ENCODE data around the gene PDZD2.
"Not testable (repeated sequence)": the region's sequence is repeated elsewhere in the genome, so short reads cannot be mapped to it uniquely, and the experiment has no call there.

The PDZD2 gene

DNA sequence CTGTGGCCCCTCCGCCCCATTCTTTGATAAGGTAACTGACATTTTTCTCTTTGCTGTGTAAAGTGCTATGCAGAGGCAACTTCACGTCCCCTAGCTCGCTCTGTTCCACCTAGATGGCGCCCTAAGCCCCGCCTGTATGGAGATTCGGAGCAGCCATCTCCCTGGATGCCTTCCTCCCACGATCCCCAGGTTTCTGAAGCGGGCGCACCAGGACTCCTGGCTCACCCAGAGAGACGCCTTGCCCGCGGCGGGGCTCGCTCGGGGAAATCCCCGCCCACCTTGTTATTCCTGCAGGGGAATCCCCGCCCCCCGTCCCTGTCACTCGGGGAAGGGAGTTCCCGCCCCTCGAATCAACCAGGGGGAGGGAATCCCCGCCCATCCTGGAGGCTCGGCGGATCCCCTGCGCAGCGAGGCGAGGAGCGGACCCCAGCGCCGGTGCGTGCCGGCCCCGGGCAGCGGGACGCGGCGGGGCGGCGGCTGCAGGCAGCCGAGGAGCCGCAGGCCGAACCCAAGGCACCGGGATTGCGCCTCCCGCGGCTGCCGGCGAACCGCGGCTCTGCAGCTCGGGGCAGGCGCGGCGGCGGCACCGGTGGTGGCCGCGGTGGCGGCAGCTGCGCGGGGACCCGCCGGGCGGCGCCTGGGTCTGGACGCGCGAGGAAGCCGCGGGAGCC lies at the start of gene PDZD2:
PDZD2 (plus strand) TSS at position 384 of the 671 bp plus-strand sequence.
- Histone ChIP-seq H3K36me3 (ENCODE audit: insufficient read depth, low read length) (no peaks in the 10 kb centered on the region), H3K27ac (ENCODE audit: low read depth, low read length) (no peak within 1 kb of the TSS), H3K4me1 (ENCODE audit: control insufficient read depth, insufficient read depth, low read length, unreplicated experiment) (no peaks in the 10 kb centered on the region), H3K27me3 (ENCODE audit: insufficient read depth, low read length) (peaks cover 73% of the 10 kb centered on the region), H2AFZ (ENCODE audit: low read length, unreplicated experiment) (peak within 1 kb of the TSS; percentile 89), H3K79me2 (ENCODE audit: control insufficient read depth, insufficient read depth, low read length, unreplicated experiment) (no peaks in the 10 kb centered on the region), H3K4me3 (ENCODE audit: low read depth, low read length) (peak within 1 kb of the TSS; percentile 78)

DNA sequence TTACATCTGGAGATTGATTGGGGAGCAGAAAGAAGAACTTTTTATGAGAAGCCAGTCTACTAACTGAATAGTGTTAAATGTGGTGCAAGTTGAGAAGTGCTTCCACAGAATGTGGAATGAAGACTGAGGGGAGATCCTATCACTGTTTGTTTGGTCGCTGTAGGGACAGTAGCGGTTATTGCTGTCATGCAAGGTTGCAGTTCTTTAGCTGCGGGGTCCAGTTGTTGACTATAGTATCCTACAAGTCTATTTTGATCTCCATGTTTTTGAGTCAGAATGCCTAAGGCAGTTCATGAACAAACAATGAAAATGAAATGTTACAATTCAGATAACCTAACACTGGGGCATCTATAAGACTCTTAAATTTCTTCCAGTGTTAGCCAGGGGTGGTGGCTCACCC lies 45.3 kb upstream of the PDZD2 start:
- H3K27ac ChIP-seq (ENCODE audit: low read depth, low read length): no peak overlapping the region
- no peaks in the 10 kb centered on the region for H3K36me3 ChIP-seq (ENCODE audit: insufficient read depth, low read length)
- H3K4me1 ChIP-seq (ENCODE audit: control insufficient read depth, insufficient read depth, low read length, unreplicated experiment): no peaks in the 10 kb centered on the region
- no peak overlapping the region for H3K4me3 ChIP-seq (ENCODE audit: low read depth, low read length)
- no peak overlapping the region for H2AFZ ChIP-seq (ENCODE audit: low read length, unreplicated experiment)
- H3K27me3 ChIP-seq (ENCODE audit: insufficient read depth, low read length): peaks cover 79% of the 10 kb centered on the region
- no peaks in the 10 kb centered on the region for H3K79me2 ChIP-seq (ENCODE audit: control insufficient read depth, insufficient read depth, low read length, unreplicated experiment)

DNA sequence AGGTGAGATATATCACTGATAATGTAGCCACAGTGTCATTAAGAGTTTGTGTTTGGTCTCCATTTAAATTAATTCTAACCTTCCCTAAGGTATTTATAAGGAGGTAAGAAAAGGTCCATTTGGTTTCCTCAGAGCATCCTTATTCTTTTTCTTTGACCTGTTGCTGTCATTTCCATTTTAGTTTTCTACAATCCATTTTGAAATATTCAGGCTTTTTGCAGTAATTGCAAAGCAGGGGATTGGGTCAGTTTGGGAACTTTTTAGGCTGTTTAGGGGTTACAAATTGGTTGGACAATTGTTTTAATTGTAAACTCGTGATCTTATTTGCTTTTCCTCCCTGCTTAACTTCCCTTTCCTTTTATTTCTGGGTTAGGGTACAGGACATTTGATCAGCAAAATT lies 42.6 kb upstream of the PDZD2 start:
- H3K27me3 ChIP-seq (ENCODE audit: insufficient read depth, low read length): peaks cover 88% of the 10 kb centered on the region
- no peak overlapping the region for H3K4me3 ChIP-seq (ENCODE audit: low read depth, low read length)
- H3K79me2 ChIP-seq (ENCODE audit: control insufficient read depth, insufficient read depth, low read length, unreplicated experiment): no peaks in the 10 kb centered on the region
- H3K36me3 ChIP-seq (ENCODE audit: insufficient read depth, low read length): no peaks in the 10 kb centered on the region
- no peak overlapping the region for H2AFZ ChIP-seq (ENCODE audit: low read length, unreplicated experiment)
- no peaks in the 10 kb centered on the region for H3K4me1 ChIP-seq (ENCODE audit: control insufficient read depth, insufficient read depth, low read length, unreplicated experiment)
- no peak overlapping the region for H3K27ac ChIP-seq (ENCODE audit: low read depth, low read length)

DNA sequence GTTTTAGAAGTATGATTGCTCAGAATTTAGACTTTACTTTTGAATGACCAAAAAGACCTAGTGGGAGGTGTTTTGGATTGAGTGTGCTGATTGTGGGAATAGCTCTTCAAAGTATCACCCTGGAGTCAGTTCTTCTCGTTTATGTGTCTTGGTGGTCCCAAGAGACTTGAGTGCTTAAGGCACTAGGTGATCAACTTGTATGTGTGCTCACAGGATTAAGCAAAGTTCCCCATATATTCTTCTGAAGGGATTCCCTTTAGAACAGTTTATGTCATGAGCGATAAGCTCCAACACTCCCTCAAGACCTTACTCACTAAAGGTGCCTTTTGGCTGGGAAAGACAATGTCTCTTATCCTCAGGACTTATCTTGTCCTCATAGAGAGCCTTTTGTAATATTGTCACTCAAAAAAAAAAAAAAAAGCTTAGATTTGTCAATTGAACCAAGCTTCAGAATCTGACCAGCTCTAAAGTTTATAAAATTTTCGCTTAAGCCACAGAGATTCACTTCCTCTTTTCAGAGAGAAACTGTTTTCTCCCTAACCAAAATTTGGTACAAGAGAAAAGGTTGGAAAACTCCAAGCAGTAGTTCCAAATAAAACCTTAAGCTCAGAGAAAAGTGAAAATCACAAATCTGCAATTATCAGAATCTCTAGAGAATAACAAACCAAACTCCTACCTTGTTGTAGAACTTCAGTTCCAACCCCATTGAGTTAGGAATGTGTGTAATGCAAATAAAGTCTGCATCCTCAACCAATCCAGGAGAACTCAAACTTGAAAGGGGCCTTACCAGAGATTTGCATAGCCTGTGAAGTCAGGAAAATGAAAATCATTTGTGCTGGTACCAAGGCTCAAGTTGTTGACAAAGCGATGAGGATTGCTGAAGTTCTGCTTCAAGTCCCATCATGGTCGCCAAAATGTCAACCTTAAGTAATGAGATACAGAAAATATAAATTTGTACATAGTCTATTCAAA lies 40.0 kb upstream of the PDZD2 start:
- Histone ChIP-seq H3K79me2 (ENCODE audit: control insufficient read depth, insufficient read depth, low read length, unreplicated experiment) (no peaks in the 10 kb centered on the region), H3K4me1 (ENCODE audit: control insufficient read depth, insufficient read depth, low read length, unreplicated experiment) (no peaks in the 10 kb centered on the region), H2AFZ (ENCODE audit: low read length, unreplicated experiment) (no peak overlapping the region), H3K27ac (ENCODE audit: low read depth, low read length) (no peak overlapping the region), H3K27me3 (ENCODE audit: insufficient read depth, low read length) (peaks cover 85% of the 10 kb centered on the region), H3K36me3 (ENCODE audit: insufficient read depth, low read length) (no peaks in the 10 kb centered on the region), H3K4me3 (ENCODE audit: low read depth, low read length) (no peak overlapping the region)

GRCh38 chr5:31602305-31602704 lies 36.6 kb upstream of the PDZD2 start:
- not testable (repeated sequence) for H2AFZ ChIP-seq (ENCODE audit: low read length, unreplicated experiment); H3K4me1 ChIP-seq (ENCODE audit: control insufficient read depth, insufficient read depth, low read length, unreplicated experiment); H3K79me2 ChIP-seq (ENCODE audit: control insufficient read depth, insufficient read depth, low read length, unreplicated experiment); H3K4me3 ChIP-seq (ENCODE audit: low read depth, low read length); H3K36me3 ChIP-seq (ENCODE audit: insufficient read depth, low read length); H3K27ac ChIP-seq (ENCODE audit: low read depth, low read length)
- peaks cover 70% of the 10 kb centered on the region for H3K27me3 ChIP-seq (ENCODE audit: insufficient read depth, low read length)

DNA sequence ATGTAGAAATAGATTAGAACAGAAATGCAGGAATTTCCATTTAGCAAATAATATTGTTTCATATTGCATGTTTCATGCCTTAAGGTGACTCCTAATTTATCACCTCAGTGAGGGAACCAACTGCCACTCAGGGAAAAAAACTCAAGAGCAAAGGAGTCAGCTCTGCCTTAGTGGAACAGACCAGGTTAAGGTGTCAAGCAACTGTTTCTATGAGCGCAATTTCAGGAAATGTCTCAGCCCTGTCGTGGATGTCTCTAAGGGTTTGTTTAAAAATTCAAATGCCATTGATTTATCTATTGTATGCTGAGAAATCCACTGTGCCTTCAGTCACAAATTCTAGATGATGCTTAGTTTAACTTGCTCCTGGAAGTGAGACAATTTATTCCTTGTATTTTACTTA lies 34.7 kb upstream of the PDZD2 start:
- Histone ChIP-seq H3K4me3 (ENCODE audit: low read depth, low read length) (no peak overlapping the region), H3K4me1 (ENCODE audit: control insufficient read depth, insufficient read depth, low read length, unreplicated experiment) (no peaks in the 10 kb centered on the region), H3K27me3 (ENCODE audit: insufficient read depth, low read length) (peaks cover 61% of the 10 kb centered on the region), H3K36me3 (ENCODE audit: insufficient read depth, low read length) (no peaks in the 10 kb centered on the region), H2AFZ (ENCODE audit: low read length, unreplicated experiment) (no peak overlapping the region), H3K27ac (ENCODE audit: low read depth, low read length) (no peak overlapping the region), H3K79me2 (ENCODE audit: control insufficient read depth, insufficient read depth, low read length, unreplicated experiment) (no peaks in the 10 kb centered on the region)

- H3K27ac ChIP-seq (ENCODE audit: low read depth, low read length): no peak overlapping the region
- no peak overlapping the region for H3K4me3 ChIP-seq (ENCODE audit: low read depth, low read length)
- H2AFZ ChIP-seq (ENCODE audit: low read length, unreplicated experiment): no peak overlapping the region
- no peaks in the 10 kb centered on the region for H3K36me3 ChIP-seq (ENCODE audit: insufficient read depth, low read length)
- H3K27me3 ChIP-seq (ENCODE audit: insufficient read depth, low read length): peaks cover 62% of the 10 kb centered on the region
- H3K4me1 ChIP-seq (ENCODE audit: control insufficient read depth, insufficient read depth, low read length, unreplicated experiment): no peaks in the 10 kb centered on the region
- H3K79me2 ChIP-seq (ENCODE audit: control insufficient read depth, insufficient read depth, low read length, unreplicated experiment): no peaks in the 10 kb centered on the region
Observed at GRCh38 chr5:31604644-31605043, 34.3 kb upstream of the PDZD2 start.

GRCh38 chr5:31605920-31606319 lies 33.0 kb upstream of the PDZD2 start:
- H3K79me2 ChIP-seq (ENCODE audit: control insufficient read depth, insufficient read depth, low read length, unreplicated experiment): no peaks in the 10 kb centered on the region
- H3K27ac ChIP-seq (ENCODE audit: low read depth, low read length): no peak overlapping the region
- H3K4me1 ChIP-seq (ENCODE audit: control insufficient read depth, insufficient read depth, low read length, unreplicated experiment): no peaks in the 10 kb centered on the region
- no peaks in the 10 kb centered on the region for H3K36me3 ChIP-seq (ENCODE audit: insufficient read depth, low read length)
- H2AFZ ChIP-seq (ENCODE audit: low read length, unreplicated experiment): no peak overlapping the region
- peaks cover 56% of the 10 kb centered on the region for H3K27me3 ChIP-seq (ENCODE audit: insufficient read depth, low read length)
- no peak overlapping the region for H3K4me3 ChIP-seq (ENCODE audit: low read depth, low read length)

- Histone ChIP-seq H3K4me3 (ENCODE audit: low read depth, low read length) (no peak overlapping the region), H3K79me2 (ENCODE audit: control insufficient read depth, insufficient read depth, low read length, unreplicated experiment) (no peaks in the 10 kb centered on the region), H3K4me1 (ENCODE audit: control insufficient read depth, insufficient read depth, low read length, unreplicated experiment) (no peaks in the 10 kb centered on the region), H3K27ac (ENCODE audit: low read depth, low read length) (no peak overlapping the region), H2AFZ (ENCODE audit: low read length, unreplicated experiment) (no peak overlapping the region), H3K36me3 (ENCODE audit: insufficient read depth, low read length) (no peaks in the 10 kb centered on the region), H3K27me3 (ENCODE audit: insufficient read depth, low read length) (peaks cover 42% of the 10 kb centered on the region)
Observed at GRCh38 chr5:31607546-31607945, 31.4 kb upstream of the PDZD2 start.

- Histone ChIP-seq H3K4me3 (ENCODE audit: low read depth, low read length) (no peak overlapping the region), H3K4me1 (ENCODE audit: control insufficient read depth, insufficient read depth, low read length, unreplicated experiment) (no peaks in the 10 kb centered on the region), H3K27ac (ENCODE audit: low read depth, low read length) (no peak overlapping the region), H3K27me3 (ENCODE audit: insufficient read depth, low read length) (peaks cover 16% of the 10 kb centered on the region; the same call in 1 of the 2 replicates), H3K79me2 (ENCODE audit: control insufficient read depth, insufficient read depth, low read length, unreplicated experiment) (no peaks in the 10 kb centered on the region), H2AFZ (ENCODE audit: low read length, unreplicated experiment) (no peak overlapping the region), H3K36me3 (ENCODE audit: insufficient read depth, low read length) (no peaks in the 10 kb centered on the region)
Observed at GRCh38 chr5:31611002-31611401, 27.9 kb upstream of the PDZD2 start.

DNA sequence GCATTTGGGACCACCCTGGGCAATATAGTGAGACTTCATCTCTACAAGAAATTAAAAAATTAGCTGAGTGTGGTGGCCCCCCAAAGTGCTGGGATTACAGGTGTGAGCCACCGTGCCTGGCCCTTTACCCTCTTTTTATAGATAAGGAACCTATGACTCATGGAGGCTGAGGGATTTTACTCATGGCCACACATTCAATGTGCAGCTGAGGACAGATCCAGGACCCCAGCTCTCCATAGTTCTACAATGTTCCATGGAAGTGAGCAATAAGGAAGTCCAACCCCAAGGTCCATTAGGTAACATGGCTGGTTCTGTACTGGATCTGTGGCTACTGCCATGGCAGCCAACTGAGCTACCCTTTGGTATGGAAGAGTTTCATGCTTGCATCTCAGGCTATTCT lies 25.3 kb upstream of the PDZD2 start:
- no peaks in the 10 kb centered on the region for H3K4me1 ChIP-seq (ENCODE audit: control insufficient read depth, insufficient read depth, low read length, unreplicated experiment)
- no peaks in the 10 kb centered on the region for H3K79me2 ChIP-seq (ENCODE audit: control insufficient read depth, insufficient read depth, low read length, unreplicated experiment)
- peaks cover 18% of the 10 kb centered on the region for H3K27me3 ChIP-seq (ENCODE audit: insufficient read depth, low read length)
- H3K27ac ChIP-seq (ENCODE audit: low read depth, low read length): no peak overlapping the region
- no peak overlapping the region for H2AFZ ChIP-seq (ENCODE audit: low read length, unreplicated experiment)
- H3K4me3 ChIP-seq (ENCODE audit: low read depth, low read length): no peak overlapping the region
- no peaks in the 10 kb centered on the region for H3K36me3 ChIP-seq (ENCODE audit: insufficient read depth, low read length)

All from ACC112 (cell line).